Kidney epithelial cell (primary cell): ENCODE results near the gene HAGH. TPM values are rescaled to one million over a fixed set of nuclear protein-coding genes. Genes with fewer than 3 reads are reported as not detected.

Experiments used
- DNase-seq: peaks from one replicate; pipeline ENCODE4 v3.0.0-alpha.2; 2010; ENCODE audit warnings: low read depth
- H3K27me3 ChIP-seq: 2 replicates; pipeline ENCODE4 v1.6.0; 2011; ENCODE audit warnings: low read length; ENCODE audit not compliant: control insufficient read depth, insufficient read depth
- H3K36me3 ChIP-seq: 2 replicates; pipeline ENCODE4 v1.5.1; 2011; ENCODE audit warnings: low read length; ENCODE audit not compliant: control insufficient read depth, insufficient read depth
- H3K4me3 ChIP-seq: 2 replicates; pipeline ENCODE4 v1.5.1; 2011; ENCODE audit warnings: low read depth, mild to moderate bottlenecking, control low read depth, low read length
- CTCF ChIP-seq: IDR thresholded peaks from 2 replicates; pipeline ENCODE4 v1.5.1; 2011; ENCODE audit warnings: mild to moderate bottlenecking, moderate library complexity, low read length, control low read depth, inconsistent platforms; ENCODE audit not compliant: insufficient read depth, poor library complexity, severe bottlenecking
- total RNA-seq: library from RNA; depleted of rRNA; stranded (reverse); fragments of >200 nt; gene quantifications from 2 replicates; pipeline ENCODE4 v1.2.3, GENCODE V29; 2015

The HAGH gene
- total RNA-seq, 1 donor from 2014 or later = 62.8 TPM

GRCh38 chr16:1794908-1795666, 31.5 kb downstream of the HAGH start:
- DNase-seq = no peak
- Histone ChIP-seq H3K36me3 (no peaks in the 10 kb centered on the region), H3K27me3 (peaks cover 2% of the 10 kb centered on the region), H3K4me3 (no peak overlapping the region)
- TF ChIP-seq CTCF = no peak

- Histone ChIP-seq H3K27me3 (peaks cover 2% of the 10 kb centered on the region), H3K4me3 (no peak overlapping the region), H3K36me3 (no peaks in the 10 kb centered on the region)
- no peak for TF ChIP-seq CTCF
- no peak for DNase-seq
Observed at GRCh38 chr16:1794221-1794871, 32.3 kb downstream of the HAGH start.

GRCh38 chr16:1793578-1794220, 32.9 kb downstream of the HAGH start, which contains the start of gene IGFALS:
TSS of gene IGFALS (minus strand) at chr16:1793705. CDS start at chr16:1793652, 53 bp downstream.
- Histone ChIP-seq H3K27me3 (peaks cover 2% of the 10 kb centered on the region), H3K36me3 (no peaks in the 10 kb centered on the region), H3K4me3 (no peak within 1 kb of the TSS)
- TF ChIP-seq CTCF = no peak
- no peak for DNase-seq

DNA sequence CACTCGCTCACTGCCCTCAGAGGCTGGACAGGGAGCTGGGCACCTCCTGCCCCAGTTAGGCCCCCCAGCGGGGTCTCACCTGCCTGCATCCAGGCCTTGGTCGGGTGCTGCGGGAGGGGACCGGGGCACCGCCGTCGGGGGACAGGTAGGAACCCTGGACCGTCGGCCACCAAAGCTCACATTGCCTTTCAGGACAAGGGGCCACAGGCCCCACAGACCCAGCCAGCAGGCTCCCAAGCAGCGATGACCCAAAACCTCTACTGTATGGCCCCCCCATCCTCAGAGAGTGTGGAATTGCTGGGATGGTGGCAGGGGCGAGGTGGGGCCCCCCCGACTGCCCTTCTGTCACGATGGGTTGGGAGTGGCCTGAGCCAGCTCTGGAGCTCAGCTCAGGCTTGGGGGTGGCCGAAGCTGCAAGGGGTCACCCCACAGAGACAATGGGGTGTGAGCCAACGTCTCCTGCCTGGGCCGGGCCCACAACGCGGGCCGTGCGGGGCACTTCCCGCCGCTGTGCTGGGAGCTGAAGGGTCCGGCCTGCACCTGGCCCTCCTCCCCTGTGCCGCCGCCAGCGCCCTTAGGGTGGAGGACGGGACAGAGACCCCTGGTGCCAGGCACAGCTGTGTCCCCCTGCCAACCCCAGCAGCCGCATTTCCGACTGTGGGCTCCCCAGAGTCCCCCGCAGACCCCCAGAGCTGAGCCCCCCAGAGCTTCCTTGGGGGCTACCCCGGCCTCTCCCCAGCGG, 33.6 kb downstream of the HAGH start:
- no peak for TF ChIP-seq CTCF
- peaks cover 2% of the 10 kb centered on the region for H3K27me3 ChIP-seq
- DNase-seq = no peak
- no peaks in the 10 kb centered on the region for H3K36me3 ChIP-seq
- H3K4me3 ChIP-seq = no peak overlapping the region

GRCh38 chr16:1791943-1792812, 34.4 kb downstream of the HAGH start:
- Histone ChIP-seq H3K36me3 (no peaks in the 10 kb centered on the region), H3K4me3 (no peak overlapping the region)
- no peak for DNase-seq

More at GRCh38 chr16:1791943-1792812, 34.4 kb downstream of the HAGH start:
- peaks cover 2% of the 10 kb centered on the region for H3K27me3 ChIP-seq
- TF ChIP-seq CTCF = no peak
